Liver (tissue), 9 donors: ENCODE measurements around the gene RIT2. TPM values are rescaled to one million over a fixed set of nuclear protein-coding genes. Genes with fewer than 3 reads are reported as not detected.

Experiments used
- DNase-seq: peaks from one replicate; pipeline ENCODE4 v3.0.0-alpha.2; 2017; ENCODE audit warnings: low spot score
- H3K27ac ChIP-seq, 2 donors: one replicate each; pipeline ENCODE4 v1.7.0; 2013; ENCODE audit warnings: inconsistent platforms in 2 of 2, low read length in 2 of 2, control low read depth in 1 of 2, low read depth in 1 of 2, mild to moderate bottlenecking in 1 of 2
- H3K27me3 ChIP-seq, 4 donors: one replicate each; pipeline versions ENCODE4 v1.6.1 to v1.7.0; 2013; ENCODE audit warnings: low read length in 3 of 4, inconsistent platforms in 1 of 4, mild to moderate bottlenecking in 1 of 4, moderate library complexity in 1 of 4; ENCODE audit not compliant: control insufficient read depth in 4 of 4, insufficient read depth in 4 of 4
- H3K36me3 ChIP-seq, 4 donors: one replicate each; pipeline versions ENCODE4 v1.6.1 to v1.7.0; 2013; ENCODE audit warnings: low read length in 3 of 4, mild to moderate bottlenecking in 3 of 4, low read depth in 1 of 4, moderate library complexity in 1 of 4; ENCODE audit not compliant: control insufficient read depth in 4 of 4, insufficient read depth in 3 of 4
- H3K4me1 ChIP-seq, 4 donors: one replicate each; pipeline versions ENCODE4 v1.6.1 to v1.7.0; 2013; ENCODE audit warnings: low read length in 3 of 4, mild to moderate bottlenecking in 3 of 4, moderate library complexity in 1 of 4; ENCODE audit not compliant: control insufficient read depth in 4 of 4, insufficient read depth in 4 of 4
- H3K4me3 ChIP-seq, 3 donors: one replicate each; pipeline versions ENCODE4 v1.6.1 to v1.7.0; 2013; ENCODE audit warnings: low read length in 3 of 3, control low read depth in 1 of 3, low read depth in 1 of 3, mild to moderate bottlenecking in 1 of 3
- H3K9ac ChIP-seq, 2 donors: one replicate each; pipeline ENCODE4 v1.7.0; 2013; ENCODE audit warnings: low read length in 2 of 2, mild to moderate bottlenecking in 2 of 2, moderate library complexity in 2 of 2, control low read depth in 1 of 2, low read depth in 1 of 2
- H3K9me3 ChIP-seq, 4 donors: one replicate each; pipeline versions ENCODE4 v1.6.1 to v1.7.0; 2013; ENCODE audit warnings: low read length in 3 of 4; ENCODE audit not compliant: control insufficient read depth in 4 of 4
- EGR1 ChIP-seq, 2 donors: IDR thresholded peaks; 2 replicates each; pipeline ENCODE4 v1.6.1; 2016 to 2018; ENCODE audit warnings: antibody characterized with exemption in 2 of 2, low read depth in 2 of 2
- FOXA1 ChIP-seq: IDR thresholded peaks from 2 replicates; pipeline ENCODE4 v1.6.1; 2016; ENCODE audit warnings: antibody characterized with exemption
- FOXA2 ChIP-seq: IDR thresholded peaks from 2 replicates; pipeline ENCODE4 v1.6.1; 2016; ENCODE audit warnings: antibody characterized with exemption
- GABPA ChIP-seq, 2 donors: IDR thresholded peaks in 1 of 2; conservative IDR thresholded peaks in 1 of 2; 2 replicates each; pipeline ENCODE4 v1.6.1; 2016; ENCODE audit warnings: antibody characterized with exemption in 2 of 2, mild to moderate bottlenecking in 1 of 2, moderate library complexity in 1 of 2
- HNF4A ChIP-seq, 2 donors: conservative IDR thresholded peaks; 2 replicates each; pipeline ENCODE4 v1.6.1; 2016; ENCODE audit warnings: antibody characterized with exemption in 2 of 2, mild to moderate bottlenecking in 2 of 2
- HNF4G ChIP-seq: IDR thresholded peaks from 2 replicates; pipeline ENCODE4 v1.6.1; 2016; ENCODE audit warnings: antibody characterized with exemption
- JUND ChIP-seq, 2 donors: IDR thresholded peaks; 2 replicates each; pipeline ENCODE4 v1.6.1; 2016; ENCODE audit warnings: antibody characterized with exemption in 2 of 2
- NR2F2 ChIP-seq: IDR thresholded peaks from 2 replicates; pipeline ENCODE4 v1.6.1; 2016; ENCODE audit warnings: antibody characterized with exemption
- RAD21 ChIP-seq, 2 donors: IDR thresholded peaks; 2 replicates each; pipeline ENCODE4 v1.6.1; 2016; ENCODE audit warnings: antibody characterized with exemption in 2 of 2, mild to moderate bottlenecking in 2 of 2
- RXRA ChIP-seq, 2 donors: IDR thresholded peaks; 2 replicates each; pipeline ENCODE4 v1.6.1; 2017 to 2018; ENCODE audit warnings: antibody characterized with exemption in 2 of 2, mild to moderate bottlenecking in 1 of 2
- SP1 ChIP-seq: IDR thresholded peaks from 2 replicates; pipeline ENCODE4 v1.6.1; 2018; ENCODE audit warnings: antibody characterized with exemption, mild to moderate bottlenecking
- TAF1 ChIP-seq: conservative IDR thresholded peaks from 2 replicates; pipeline ENCODE4 v1.6.1; 2016; ENCODE audit warnings: antibody characterized with exemption, mild to moderate bottlenecking
- YY1 ChIP-seq: IDR thresholded peaks from 2 replicates; pipeline ENCODE4 v1.6.1; 2016; ENCODE audit warnings: antibody characterized with exemption, mild to moderate bottlenecking
- WGBS: extraction: QIAGEN DNeasy Blood & Tissue Kit; methylation state at CpG from one replicate; pipeline ENCODE4 v1.1.7; 2013; 5-methylcytosine and 5-hydroxymethylcytosine counted together
- polyA plus RNA-seq, 2 donors: library from polyadenylated mRNA; stranded (reverse) in 1 of 2; unstranded in 1 of 2; fragments of 200-250 nt in 1 of 2; fragments of >200 nt in 1 of 2; fragmentation: Nextera tagmentation in 1 of 2; extraction: Ambion mirVana in 1 of 2; gene quantifications; one replicate each; pipeline versions ENCODE4 v1.2.1 to v1.2.3, GENCODE V29; 2013 to 2015
- total RNA-seq, 2 donors: library from RNA; depleted of rRNA; stranded (reverse); fragments of >200 nt; gene quantifications; one replicate each; pipeline ENCODE4 v1.2.3, GENCODE V29; 2014
- TF ChIP-seq, protein P1 (sequence below): IDR thresholded peaks from 2 replicates; pipeline ENCODE4 v1.6.1; 2016; ENCODE audit warnings: antibody characterized with exemption, mild to moderate bottlenecking
- TF ChIP-seq, protein P2 (sequence below): IDR thresholded peaks from 2 replicates; pipeline ENCODE4 v1.6.1; 2016; ENCODE audit warnings: antibody characterized with exemption
- TF ChIP-seq, protein P3 (sequence below): IDR thresholded peaks from 2 replicates; pipeline ENCODE4 v1.6.1; 2016; ENCODE audit warnings: antibody characterized with exemption
- TF ChIP-seq, protein P4 (sequence below): IDR thresholded peaks from 2 replicates; pipeline ENCODE4 v1.6.1; 2016; ENCODE audit warnings: antibody characterized with exemption
- TF ChIP-seq, protein P5 (sequence below): fragments of 150-350 bp; IDR thresholded peaks from 2 replicates; pipeline ENCODE4 v1.5.1; 2017; ENCODE audit warnings: improper control_type of control experiment, low read depth, low read length; ENCODE audit not compliant: missing input control
- donor health status: healthy.
- donor health status: healthy.
- donor health status: healthy.
- donor health status: healthy.
- donor health status: healthy.

The RIT2 gene
- total and polyA plus RNA-seq, 4 donors: not detected

DNA sequence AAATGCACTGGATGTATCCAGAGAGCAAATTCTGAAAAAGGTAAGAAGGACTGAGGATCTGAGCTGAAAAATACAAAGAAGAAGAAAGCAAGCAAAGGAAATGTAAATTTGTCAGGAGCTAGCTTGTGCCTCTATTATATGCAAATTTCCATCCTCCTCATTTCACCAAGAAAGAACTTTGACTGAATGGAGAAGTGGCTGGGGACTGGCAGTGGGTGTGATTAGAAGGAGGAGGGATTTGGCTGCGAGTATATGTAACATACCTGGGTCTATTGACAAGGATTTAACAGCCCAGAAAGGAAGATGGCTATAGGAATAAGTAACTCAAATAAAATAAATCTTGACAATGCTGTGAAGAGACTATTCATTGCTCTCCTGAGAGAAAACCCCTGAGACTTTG is 19.4 kb upstream of the RIT2 start:
- no peaks in the 10 kb centered on the region for H3K27me3 ChIP-seq
- no peaks in the 10 kb centered on the region for H3K36me3 ChIP-seq
- H3K9me3 ChIP-seq: no peaks in the 10 kb centered on the region
- H3K4me1 ChIP-seq: peaks cover 0 to 4% (median 2%) of the 10 kb centered on the region in 4 donors
- no peak overlapping the region for H3K27ac ChIP-seq
- H3K4me3 ChIP-seq: no peak overlapping the region
- DNase-seq: no peak
- no peak overlapping the region for H3K9ac ChIP-seq
- 66% methylated on average over 1 of the region's 1 CpG for WGBS
- TF ChIP-seq HNF4G (no peak), GABPA (IDR thresholded peaks at IDR 0.05 in 1 of 2, conservative IDR thresholded peaks at IDR 0.05 in 1 of 2) (no peak), EGR1 (IDR thresholded peaks at IDR 0.05; ENCODE audit: low read depth in 2 of 2) (no peak), RXRA (IDR thresholded peaks at IDR 0.05) (no peak), FOXA2 (no peak), FOXA1 (no peak)
- TF ChIP-seq, protein P1, sequence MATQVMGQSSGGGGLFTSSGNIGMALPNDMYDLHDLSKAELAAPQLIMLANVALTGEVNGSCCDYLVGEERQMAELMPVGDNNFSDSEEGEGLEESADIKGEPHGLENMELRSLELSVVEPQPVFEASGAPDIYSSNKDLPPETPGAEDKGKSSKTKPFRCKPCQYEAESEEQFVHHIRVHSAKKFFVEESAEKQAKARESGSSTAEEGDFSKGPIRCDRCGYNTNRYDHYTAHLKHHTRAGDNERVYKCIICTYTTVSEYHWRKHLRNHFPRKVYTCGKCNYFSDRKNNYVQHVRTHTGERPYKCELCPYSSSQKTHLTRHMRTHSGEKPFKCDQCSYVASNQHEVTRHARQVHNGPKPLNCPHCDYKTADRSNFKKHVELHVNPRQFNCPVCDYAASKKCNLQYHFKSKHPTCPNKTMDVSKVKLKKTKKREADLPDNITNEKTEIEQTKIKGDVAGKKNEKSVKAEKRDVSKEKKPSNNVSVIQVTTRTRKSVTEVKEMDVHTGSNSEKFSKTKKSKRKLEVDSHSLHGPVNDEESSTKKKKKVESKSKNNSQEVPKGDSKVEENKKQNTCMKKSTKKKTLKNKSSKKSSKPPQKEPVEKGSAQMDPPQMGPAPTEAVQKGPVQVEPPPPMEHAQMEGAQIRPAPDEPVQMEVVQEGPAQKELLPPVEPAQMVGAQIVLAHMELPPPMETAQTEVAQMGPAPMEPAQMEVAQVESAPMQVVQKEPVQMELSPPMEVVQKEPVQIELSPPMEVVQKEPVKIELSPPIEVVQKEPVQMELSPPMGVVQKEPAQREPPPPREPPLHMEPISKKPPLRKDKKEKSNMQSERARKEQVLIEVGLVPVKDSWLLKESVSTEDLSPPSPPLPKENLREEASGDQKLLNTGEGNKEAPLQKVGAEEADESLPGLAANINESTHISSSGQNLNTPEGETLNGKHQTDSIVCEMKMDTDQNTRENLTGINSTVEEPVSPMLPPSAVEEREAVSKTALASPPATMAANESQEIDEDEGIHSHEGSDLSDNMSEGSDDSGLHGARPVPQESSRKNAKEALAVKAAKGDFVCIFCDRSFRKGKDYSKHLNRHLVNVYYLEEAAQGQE: no peak
- TF ChIP-seq, protein P2, sequence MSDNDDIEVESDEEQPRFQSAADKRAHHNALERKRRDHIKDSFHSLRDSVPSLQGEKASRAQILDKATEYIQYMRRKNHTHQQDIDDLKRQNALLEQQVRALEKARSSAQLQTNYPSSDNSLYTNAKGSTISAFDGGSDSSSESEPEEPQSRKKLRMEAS: no peak

DNA sequence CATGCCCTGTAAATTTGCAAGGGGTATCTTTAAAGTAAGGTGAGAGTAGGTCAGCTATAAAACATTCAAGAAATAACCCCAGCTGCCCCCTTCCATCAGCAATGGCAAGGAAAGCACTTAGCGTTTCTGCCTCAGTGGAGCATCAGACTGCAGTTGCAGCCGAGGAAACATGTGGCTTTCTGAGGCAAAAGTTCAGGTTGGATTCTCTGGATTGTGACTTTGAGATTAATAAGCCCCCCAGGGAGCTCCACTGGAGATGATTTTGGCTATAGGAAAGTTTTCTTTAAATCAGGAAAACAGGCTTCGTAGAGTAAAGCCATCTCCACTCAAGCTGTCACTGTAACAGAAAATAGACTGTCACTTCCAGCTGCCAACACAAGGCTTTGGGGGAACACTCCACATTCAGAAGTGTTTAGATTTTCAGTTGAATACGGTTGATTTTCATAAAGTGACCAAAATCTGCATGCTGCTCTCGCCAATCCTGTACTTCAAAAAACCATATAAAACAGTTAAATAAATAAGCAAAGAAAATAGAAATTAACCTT is 15.3 kb upstream of the RIT2 start:
- 71% methylated on average over 5 of the region's 5 CpGs for WGBS
- no peaks in the 10 kb centered on the region for H3K36me3 ChIP-seq
- H3K4me1 ChIP-seq: peaks cover 0 to 6% (median 2%) of the 10 kb centered on the region in 4 donors
- H3K9ac ChIP-seq: no peak overlapping the region
- H3K27ac ChIP-seq: no peak overlapping the region
- TF ChIP-seq RXRA (IDR thresholded peaks at IDR 0.05) (no peak), RAD21 (IDR thresholded peaks at IDR 0.05) (no peak), NR2F2 (no peak), JUND (IDR thresholded peaks at IDR 0.05) (no peak), FOXA1 (no peak), TAF1 (no peak), HNF4G (no peak), EGR1 (IDR thresholded peaks at IDR 0.05; ENCODE audit: low read depth in 2 of 2) (no peak), FOXA2 (no peak), SP1 (no peak), HNF4A (conservative IDR thresholded peaks at IDR 0.05) (no peak), YY1 (no peak), GABPA (IDR thresholded peaks at IDR 0.05 in 1 of 2, conservative IDR thresholded peaks at IDR 0.05 in 1 of 2) (no peak)
- TF ChIP-seq, protein P3, sequence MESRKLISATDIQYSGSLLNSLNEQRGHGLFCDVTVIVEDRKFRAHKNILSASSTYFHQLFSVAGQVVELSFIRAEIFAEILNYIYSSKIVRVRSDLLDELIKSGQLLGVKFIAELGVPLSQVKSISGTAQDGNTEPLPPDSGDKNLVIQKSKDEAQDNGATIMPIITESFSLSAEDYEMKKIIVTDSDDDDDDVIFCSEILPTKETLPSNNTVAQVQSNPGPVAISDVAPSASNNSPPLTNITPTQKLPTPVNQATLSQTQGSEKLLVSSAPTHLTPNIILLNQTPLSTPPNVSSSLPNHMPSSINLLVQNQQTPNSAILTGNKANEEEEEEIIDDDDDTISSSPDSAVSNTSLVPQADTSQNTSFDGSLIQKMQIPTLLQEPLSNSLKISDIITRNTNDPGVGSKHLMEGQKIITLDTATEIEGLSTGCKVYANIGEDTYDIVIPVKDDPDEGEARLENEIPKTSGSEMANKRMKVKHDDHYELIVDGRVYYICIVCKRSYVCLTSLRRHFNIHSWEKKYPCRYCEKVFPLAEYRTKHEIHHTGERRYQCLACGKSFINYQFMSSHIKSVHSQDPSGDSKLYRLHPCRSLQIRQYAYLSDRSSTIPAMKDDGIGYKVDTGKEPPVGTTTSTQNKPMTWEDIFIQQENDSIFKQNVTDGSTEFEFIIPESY: no peak
- TF ChIP-seq, protein P4, sequence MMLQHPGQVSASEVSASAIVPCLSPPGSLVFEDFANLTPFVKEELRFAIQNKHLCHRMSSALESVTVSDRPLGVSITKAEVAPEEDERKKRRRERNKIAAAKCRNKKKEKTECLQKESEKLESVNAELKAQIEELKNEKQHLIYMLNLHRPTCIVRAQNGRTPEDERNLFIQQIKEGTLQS: no peak
- TF ChIP-seq, protein P5, sequence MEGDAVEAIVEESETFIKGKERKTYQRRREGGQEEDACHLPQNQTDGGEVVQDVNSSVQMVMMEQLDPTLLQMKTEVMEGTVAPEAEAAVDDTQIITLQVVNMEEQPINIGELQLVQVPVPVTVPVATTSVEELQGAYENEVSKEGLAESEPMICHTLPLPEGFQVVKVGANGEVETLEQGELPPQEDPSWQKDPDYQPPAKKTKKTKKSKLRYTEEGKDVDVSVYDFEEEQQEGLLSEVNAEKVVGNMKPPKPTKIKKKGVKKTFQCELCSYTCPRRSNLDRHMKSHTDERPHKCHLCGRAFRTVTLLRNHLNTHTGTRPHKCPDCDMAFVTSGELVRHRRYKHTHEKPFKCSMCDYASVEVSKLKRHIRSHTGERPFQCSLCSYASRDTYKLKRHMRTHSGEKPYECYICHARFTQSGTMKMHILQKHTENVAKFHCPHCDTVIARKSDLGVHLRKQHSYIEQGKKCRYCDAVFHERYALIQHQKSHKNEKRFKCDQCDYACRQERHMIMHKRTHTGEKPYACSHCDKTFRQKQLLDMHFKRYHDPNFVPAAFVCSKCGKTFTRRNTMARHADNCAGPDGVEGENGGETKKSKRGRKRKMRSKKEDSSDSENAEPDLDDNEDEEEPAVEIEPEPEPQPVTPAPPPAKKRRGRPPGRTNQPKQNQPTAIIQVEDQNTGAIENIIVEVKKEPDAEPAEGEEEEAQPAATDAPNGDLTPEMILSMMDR: no peak
- TF ChIP-seq, protein P2: no peak
- TF ChIP-seq, protein P1: no peak
- no peaks in the 10 kb centered on the region for H3K9me3 ChIP-seq
- no peaks in the 10 kb centered on the region for H3K27me3 ChIP-seq
- no peak overlapping the region for H3K4me3 ChIP-seq
- DNase-seq: no peak
